Measurements from ENCODE around the gene AMOT. TPM values are rescaled to one million over a fixed set of nuclear protein-coding genes. Genes with fewer than 3 reads are reported as not detected.

Gene AMOT
- polyA plus RNA-seq, 1 donor (not counting 4 experiments of a cell fraction or from before 2014, with no cell fraction given): 0.21 TPM

GRCh38 chrX:112826023-112826422 lies 14.6 kb downstream of the AMOT start:
- dilution Hi-C loops (cut with MboI; ENCODE audit: extremely low pct_ligation_motif_present, low sequenced_read_pairs): no loop called here
- Histone ChIP-seq H2AFZ (ENCODE audit: control insufficient read depth, low read length) (no peak overlapping the region), H3K4me2 (ENCODE audit: control insufficient read depth, extremely low read depth, insufficient read depth, low read depth, low read length) (no peak overlapping the region), H3K9ac (ENCODE audit: control insufficient read depth, extremely low read depth, insufficient read depth, low read length) (no peak overlapping the region), H3K27me3 (ENCODE audit: control insufficient read depth, extremely low read depth, insufficient read depth, low read length) (no peaks in the 10 kb centered on the region), H3K27ac (ENCODE audit: control insufficient read depth, insufficient read depth, low read length) (no peak overlapping the region), H4K20me1 (ENCODE audit: control insufficient read depth, extremely low read depth, insufficient read depth, low read length) (no peaks in the 10 kb centered on the region), H3K9me3 (ENCODE audit: control insufficient read depth, low read depth, low read length) (no peaks in the 10 kb centered on the region), H3K9me1 (ENCODE audit: control insufficient read depth, extremely low read depth, insufficient read depth, low read length) (no peaks in the 10 kb centered on the region), H3K4me3 (ENCODE audit: control insufficient read depth in 2 of 3, extremely low read depth in 1 of 3, insufficient read depth in 2 of 3, low read depth in 1 of 3, low read length in 3 of 3) (no peak overlapping the region), H3K4me1 (ENCODE audit: control insufficient read depth, extremely low read depth, insufficient read depth, low read length) (no peaks in the 10 kb centered on the region), H3K36me3 (ENCODE audit: control insufficient read depth in 2 of 2, extremely low read depth in 1 of 2, insufficient read depth in 2 of 2, low read length in 2 of 2) (peaks cover 0 to 4% of the 10 kb centered on the region in 2 experiments), H3K79me2 (ENCODE audit: control insufficient read depth, insufficient read depth, low read length) (no peaks in the 10 kb centered on the region)
- TF ChIP-seq EZH2 (IDR thresholded peaks at IDR 0.05; ENCODE audit: low read length): no peak
- TF ChIP-seq, protein P1, sequence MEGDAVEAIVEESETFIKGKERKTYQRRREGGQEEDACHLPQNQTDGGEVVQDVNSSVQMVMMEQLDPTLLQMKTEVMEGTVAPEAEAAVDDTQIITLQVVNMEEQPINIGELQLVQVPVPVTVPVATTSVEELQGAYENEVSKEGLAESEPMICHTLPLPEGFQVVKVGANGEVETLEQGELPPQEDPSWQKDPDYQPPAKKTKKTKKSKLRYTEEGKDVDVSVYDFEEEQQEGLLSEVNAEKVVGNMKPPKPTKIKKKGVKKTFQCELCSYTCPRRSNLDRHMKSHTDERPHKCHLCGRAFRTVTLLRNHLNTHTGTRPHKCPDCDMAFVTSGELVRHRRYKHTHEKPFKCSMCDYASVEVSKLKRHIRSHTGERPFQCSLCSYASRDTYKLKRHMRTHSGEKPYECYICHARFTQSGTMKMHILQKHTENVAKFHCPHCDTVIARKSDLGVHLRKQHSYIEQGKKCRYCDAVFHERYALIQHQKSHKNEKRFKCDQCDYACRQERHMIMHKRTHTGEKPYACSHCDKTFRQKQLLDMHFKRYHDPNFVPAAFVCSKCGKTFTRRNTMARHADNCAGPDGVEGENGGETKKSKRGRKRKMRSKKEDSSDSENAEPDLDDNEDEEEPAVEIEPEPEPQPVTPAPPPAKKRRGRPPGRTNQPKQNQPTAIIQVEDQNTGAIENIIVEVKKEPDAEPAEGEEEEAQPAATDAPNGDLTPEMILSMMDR (optimal IDR thresholded peaks at IDR 0.05 in 1 of 3, IDR thresholded peaks at IDR 0.05 in 1 of 3, conservative IDR thresholded peaks at IDR 0.05 in 1 of 3; ENCODE audit: extremely low read depth in 1 of 3, insufficient read depth in 2 of 3, low read length in 3 of 3): no peak
- FAIRE-seq (no peak), DNase-seq (ENCODE audit: low read depth, low spot score) (no peak)

DNA sequence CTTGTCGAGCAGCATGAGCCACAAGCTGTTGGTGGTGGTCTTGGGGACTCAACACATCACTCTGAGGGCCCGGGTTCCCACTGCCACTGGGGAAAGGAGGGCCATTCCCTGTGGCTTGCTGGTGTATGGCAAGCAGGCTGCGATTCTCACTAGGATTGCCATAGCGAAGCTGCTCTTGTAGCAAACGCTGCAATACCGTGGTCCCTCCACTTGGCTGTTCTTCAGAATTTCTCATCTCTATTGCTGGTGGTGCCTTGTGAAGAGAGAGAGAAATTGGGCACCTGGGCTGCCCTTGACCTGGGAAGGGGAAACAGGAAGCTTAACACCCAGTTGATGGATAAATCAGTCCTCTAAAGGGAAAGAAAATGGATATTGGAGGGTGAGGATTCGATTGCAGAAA lies 17.7 kb downstream of the AMOT start:
- H3K27ac ChIP-seq (ENCODE audit: control insufficient read depth, insufficient read depth, low read length): no peak overlapping the region
- H3K4me3 ChIP-seq (ENCODE audit: control insufficient read depth in 2 of 3, extremely low read depth in 1 of 3, insufficient read depth in 2 of 3, low read depth in 1 of 3, low read length in 3 of 3): no peak overlapping the region
- no peaks in the 10 kb centered on the region for H3K79me2 ChIP-seq (ENCODE audit: control insufficient read depth, insufficient read depth, low read length)
- H3K9ac ChIP-seq (ENCODE audit: control insufficient read depth, extremely low read depth, insufficient read depth, low read length): no peak overlapping the region
- no peaks in the 10 kb centered on the region for H3K9me3 ChIP-seq (ENCODE audit: control insufficient read depth, low read depth, low read length)
- TF ChIP-seq, protein P1 (optimal IDR thresholded peaks at IDR 0.05 in 1 of 3, IDR thresholded peaks at IDR 0.05 in 1 of 3, conservative IDR thresholded peaks at IDR 0.05 in 1 of 3; ENCODE audit: extremely low read depth in 1 of 3, insufficient read depth in 2 of 3, low read length in 3 of 3): no peak
- no peak for TF ChIP-seq EZH2 (IDR thresholded peaks at IDR 0.05; ENCODE audit: low read length)
- H4K20me1 ChIP-seq (ENCODE audit: control insufficient read depth, extremely low read depth, insufficient read depth, low read length): no peaks in the 10 kb centered on the region
- H3K4me2 ChIP-seq (ENCODE audit: control insufficient read depth, extremely low read depth, insufficient read depth, low read depth, low read length): no peak overlapping the region
- peaks cover 7% of the 10 kb centered on the region for H3K4me1 ChIP-seq (ENCODE audit: control insufficient read depth, extremely low read depth, insufficient read depth, low read length)
- dilution Hi-C loops (cut with MboI; ENCODE audit: extremely low pct_ligation_motif_present, low sequenced_read_pairs): no loop called here
- H3K27me3 ChIP-seq (ENCODE audit: control insufficient read depth, extremely low read depth, insufficient read depth, low read length): peaks cover 5% of the 10 kb centered on the region
- peaks cover 0 to 2% of the 10 kb centered on the region in 2 experiments for H3K36me3 ChIP-seq (ENCODE audit: control insufficient read depth in 2 of 2, extremely low read depth in 1 of 2, insufficient read depth in 2 of 2, low read length in 2 of 2)
- H3K9me1 ChIP-seq (ENCODE audit: control insufficient read depth, extremely low read depth, insufficient read depth, low read length): no peaks in the 10 kb centered on the region
- FAIRE-seq (no peak), DNase-seq (ENCODE audit: low read depth, low spot score) (no peak)
- H2AFZ ChIP-seq (ENCODE audit: control insufficient read depth, low read length): no peak overlapping the region

Data from keratinocyte (primary cell).